Fibroblast of lung (primary cell): ENCODE measurements around the gene CFHR4. TPM values are rescaled to one million over a fixed set of nuclear protein-coding genes. Genes with fewer than 3 reads are reported as not detected.

Experiments
- DNase-seq, 2 donors: peaks; one replicate each; pipeline versions ENCODE4 v3.0.0 to v3.0.0-alpha.2; 2010; ENCODE audit warnings: low read depth in 2 of 2
- H2AFZ ChIP-seq: 2 replicates; pipeline ENCODE4 v1.5.1; 2012; ENCODE audit warnings: low read length, control low read depth, inconsistent platforms
- H3K27ac ChIP-seq: 2 replicates; pipeline ENCODE4 v1.5.1; 2011; ENCODE audit warnings: low read length, control low read depth; ENCODE audit not compliant: insufficient read depth
- H3K27me3 ChIP-seq: 2 replicates; pipeline ENCODE4 v1.5.1; 2011; ENCODE audit warnings: mild to moderate bottlenecking, low read length; ENCODE audit not compliant: control insufficient read depth, insufficient read depth
- H3K36me3 ChIP-seq: 2 replicates; pipeline ENCODE4 v1.5.1; 2011; ENCODE audit warnings: low read length; ENCODE audit not compliant: control insufficient read depth, insufficient read depth
- H3K4me1 ChIP-seq: 2 replicates; pipeline ENCODE4 v1.5.1; 2011; ENCODE audit warnings: low read length; ENCODE audit not compliant: control insufficient read depth, insufficient read depth; ENCODE audit errors: extremely low read depth
- H3K4me2 ChIP-seq: 2 replicates; pipeline ENCODE4 v1.5.1; 2011; ENCODE audit warnings: low read length, control low read depth; ENCODE audit not compliant: insufficient read depth; ENCODE audit errors: extremely low read depth
- H3K4me3 ChIP-seq, 4 experiments: fragments of 200-600 bp in 1 of 4; sonication (generic) in 1 of 4; replicated peaks in 1 of 4; 2 replicates each; pipeline ENCODE4 v1.5.1; 2011 to 2016; ENCODE audit warnings: low read length in 4 of 4, low read depth in 3 of 4, mild to moderate bottlenecking in 3 of 4, control low read depth in 2 of 4, inconsistent platforms in 1 of 4, mixed read lengths in 1 of 4; ENCODE audit not compliant: insufficient read depth in 1 of 4; ENCODE audit errors: control extremely low read depth in 1 of 4
- H3K79me2 ChIP-seq: 2 replicates; pipeline ENCODE4 v1.5.1; 2012; ENCODE audit warnings: mild to moderate bottlenecking, low read length, inconsistent platforms; ENCODE audit not compliant: control insufficient read depth, insufficient read depth
- H3K9ac ChIP-seq: 2 replicates; pipeline ENCODE4 v1.5.1; 2011; ENCODE audit warnings: mild to moderate bottlenecking, low read length, control low read depth; ENCODE audit not compliant: insufficient read depth
- H3K9me3 ChIP-seq: 2 replicates; pipeline ENCODE4 v1.5.1; 2012; ENCODE audit warnings: low read depth, low read length; ENCODE audit not compliant: control insufficient read depth, insufficient read depth
- H4K20me1 ChIP-seq: 2 replicates; pipeline ENCODE4 v1.5.1; 2011; ENCODE audit warnings: low read length; ENCODE audit not compliant: control insufficient read depth, insufficient read depth; ENCODE audit errors: extremely low read depth
- CTCF ChIP-seq, 2 donors: IDR thresholded peaks in 1 of 2; conservative IDR thresholded peaks in 1 of 2; 1 replicate in 1 of 2; 2 replicates in 1 of 2; pipeline ENCODE4 v1.5.1; 2011 to 2012; ENCODE audit warnings: low read length in 2 of 2, control low read depth in 1 of 2, inconsistent platforms in 1 of 2, low read depth in 1 of 2, mild to moderate bottlenecking in 1 of 2
- EZH2 ChIP-seq: IDR thresholded peaks from 2 replicates; pipeline ENCODE4 v1.5.1; 2012; ENCODE audit warnings: low read length, control low read depth, mild to moderate bottlenecking; ENCODE audit errors: missing control alignments
- polyA plus RNA-seq, 2 donors: library from polyadenylated mRNA; depleted of rRNA in 1 of 2; stranded (reverse) in 1 of 2; unstranded in 1 of 2; fragments of >200 nt; gene quantifications; 2 replicates each; pipeline ENCODE4 v1.2.1, GENCODE V29; 2011 to 2012; ENCODE audit warnings: missing spikeins in 1 of 2
- total RNA-seq: library from RNA; depleted of rRNA; stranded (reverse); fragments of >200 nt; gene quantifications from 2 replicates; pipeline ENCODE4 v1.2.1, GENCODE V29; 2014

Gene CFHR4
- total and polyA plus RNA-seq, 2 donors (not counting 1 experiment from before 2014, with no cell fraction given), result 0.06 TPM; not detected in 1

DNA sequence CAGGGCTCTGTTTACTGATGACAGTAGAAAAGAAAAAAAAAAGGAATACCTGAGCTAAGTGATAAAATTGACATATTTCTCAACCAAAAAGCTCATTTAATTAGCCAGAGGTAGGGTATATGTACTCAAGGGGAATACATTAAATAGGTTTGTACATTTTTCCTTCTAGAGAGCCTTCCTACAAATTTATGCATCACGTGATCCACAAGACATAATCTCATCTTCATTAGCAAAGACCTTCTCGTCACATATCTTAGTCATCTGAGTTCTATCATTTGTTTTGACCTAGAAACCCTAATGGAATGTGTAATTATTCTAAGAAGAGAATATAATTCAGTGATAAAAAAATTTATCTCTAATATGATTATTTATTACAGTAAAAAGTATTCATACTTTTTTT, 30.7 kb upstream of the CFHR4 start:
- Histone ChIP-seq H2AFZ (no peak overlapping the region), H4K20me1 (no peaks in the 10 kb centered on the region), H3K79me2 (no peaks in the 10 kb centered on the region), H3K27me3 (no peaks in the 10 kb centered on the region), H3K4me3 (no peak overlapping the region), H3K4me2 (no peak overlapping the region), H3K27ac (no peak overlapping the region), H3K4me1 (no peaks in the 10 kb centered on the region), H3K36me3 (no peaks in the 10 kb centered on the region), H3K9ac (no peak overlapping the region), H3K9me3 (no peaks in the 10 kb centered on the region)
- TF ChIP-seq EZH2 (no peak), CTCF (conservative IDR thresholded peaks at IDR 0.05 in 1 of 2, IDR thresholded peaks at IDR 0.05 in 1 of 2; ENCODE audit: low read depth in 1 of 2, low read length in 2 of 2) (no peak)
- DNase-seq, result no peak

- no peaks in the 10 kb centered on the region for H3K27me3 ChIP-seq
Observed at GRCh38 chr1:196858811-196859210, 29.0 kb upstream of the CFHR4 start.

DNA sequence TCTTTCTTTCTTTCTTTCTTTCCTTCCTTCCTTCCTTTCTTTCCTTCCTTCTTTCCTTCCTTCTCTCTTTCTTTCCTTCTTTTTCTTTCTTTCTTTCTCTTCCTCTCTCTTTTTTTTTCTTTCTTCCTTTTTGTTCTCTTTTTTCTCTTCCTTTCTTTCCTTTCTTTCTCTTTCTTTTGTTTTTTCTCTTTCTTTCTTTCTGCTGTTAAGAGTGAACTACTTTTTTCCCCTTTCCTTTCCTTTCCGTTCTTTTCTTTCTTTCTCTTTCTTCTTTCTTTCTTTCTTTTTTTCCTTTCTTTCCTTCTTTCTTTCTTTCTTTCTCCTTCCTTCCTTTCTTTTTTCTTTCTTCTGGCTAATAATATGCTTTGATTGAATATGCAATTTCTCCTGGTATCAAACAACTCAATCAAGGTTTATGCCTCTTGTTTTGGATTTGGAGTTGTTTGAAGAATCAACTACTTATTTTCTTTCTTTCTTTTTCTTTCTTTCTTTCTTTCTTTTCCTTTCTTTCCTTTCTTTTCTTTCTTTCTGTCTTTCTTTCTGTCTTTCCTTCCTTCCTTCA, 27.4 kb upstream of the CFHR4 start:
- Histone ChIP-seq H3K4me3 (no peak overlapping the region), H3K4me2 (no peak overlapping the region), H3K27me3 (no peaks in the 10 kb centered on the region), H3K27ac (no peak overlapping the region), H3K9me3 (no peaks in the 10 kb centered on the region), H3K4me1 (no peaks in the 10 kb centered on the region), H4K20me1 (no peaks in the 10 kb centered on the region), H2AFZ (no peak overlapping the region), H3K36me3 (no peaks in the 10 kb centered on the region), H3K79me2 (no peaks in the 10 kb centered on the region), H3K9ac (no peak overlapping the region)
- no peak for DNase-seq
- TF ChIP-seq CTCF (conservative IDR thresholded peaks at IDR 0.05 in 1 of 2, IDR thresholded peaks at IDR 0.05 in 1 of 2; ENCODE audit: low read depth in 1 of 2, low read length in 2 of 2), result no peak
- no peak for TF ChIP-seq EZH2

More at GRCh38 chr1:196858811-196859210, 29.0 kb upstream of the CFHR4 start:
- Histone ChIP-seq H3K4me1 (no peaks in the 10 kb centered on the region), H3K4me3 (no peak overlapping the region), H4K20me1 (no peaks in the 10 kb centered on the region), H3K9ac (no peak overlapping the region), H3K4me2 (no peak overlapping the region), H2AFZ (no peak overlapping the region), H3K36me3 (no peaks in the 10 kb centered on the region), H3K27ac (no peak overlapping the region), H3K79me2 (no peaks in the 10 kb centered on the region), H3K9me3 (no peaks in the 10 kb centered on the region)
- no peak for DNase-seq
- TF ChIP-seq CTCF (conservative IDR thresholded peaks at IDR 0.05 in 1 of 2, IDR thresholded peaks at IDR 0.05 in 1 of 2; ENCODE audit: low read depth in 1 of 2, low read length in 2 of 2) (no peak), EZH2 (no peak)
